H1 (cell line): ENCODE results near the gene PLXNB2. TPM values are rescaled to one million over a fixed set of nuclear protein-coding genes. Genes with fewer than 3 reads are reported as not detected.

ENCODE experiments used
- CTCF ChIA-PET: fragments of 300-600 bp; sonication (Branson Sonifier 250); formaldehyde crosslinking; loops from one replicate; lab custom pipeline; 2021; ENCODE audit not compliant: partially characterized antibody; lab: Charles Lee
- POLR2A ChIA-PET: fragments of 300-600 bp; sonication (Branson Sonifier 250); formaldehyde crosslinking; loops from one replicate; lab custom pipeline; 2021; ENCODE audit warnings: inconsistent platforms; ENCODE audit not compliant: partially characterized antibody; lab: Charles Lee
- DNase-seq, 2 experiments: peaks; one replicate each; pipeline versions ENCODE4 v3.0.0 to v3.0.0-alpha.2; 2010 to 2022; ENCODE audit warnings: low spot score in 2 of 2, low read depth in 1 of 2, mixed read lengths in 1 of 2
- FAIRE-seq: peaks from 2 replicates; lab custom pipeline; 2011; peaks lifted over from hg19 to GRCh38; lab: Jason Lieb, UNC
- H2AFZ ChIP-seq: 2 replicates; pipeline ENCODE4 v1.8.1; 2012; ENCODE audit warnings: low read length, inconsistent platforms
- H2AK5ac ChIP-seq: 2 replicates; pipeline ENCODE4 v1.6.1; 2013; ENCODE audit warnings: low read depth, low read length
- H2BK120ac ChIP-seq: replicated peaks from 2 replicates; pipeline ENCODE3; 2013; ENCODE audit warnings: low read depth, low read length, inconsistent platforms
- H2BK12ac ChIP-seq: 2 replicates; pipeline ENCODE4 v1.6.1; 2013; ENCODE audit warnings: low read depth, low read length
- H2BK15ac ChIP-seq: 2 replicates; pipeline ENCODE4 v1.6.1; 2013; ENCODE audit warnings: low read length
- H2BK20ac ChIP-seq: 2 replicates; pipeline ENCODE4 v1.6.1; 2013; ENCODE audit warnings: low read length
- H2BK5ac ChIP-seq: 2 replicates; pipeline ENCODE4 v1.6.1; 2013; ENCODE audit warnings: low read depth, low read length
- H3K14ac ChIP-seq: 2 replicates; pipeline ENCODE4 v1.6.1; 2013; ENCODE audit warnings: inconsistent platforms; ENCODE audit not compliant: insufficient read length
- H3K18ac ChIP-seq: 2 replicates; pipeline ENCODE4 v1.6.1; 2013; ENCODE audit warnings: low read length; ENCODE audit errors: extremely low read depth
- H3K23ac ChIP-seq: 2 replicates; pipeline ENCODE4 v1.6.1; 2013; ENCODE audit warnings: inconsistent platforms; ENCODE audit not compliant: insufficient read length
- H3K23me2 ChIP-seq: 2 replicates; pipeline ENCODE4 v1.6.1; 2013; ENCODE audit warnings: low read depth, low read length
- H3K27ac ChIP-seq: 2 replicates; pipeline ENCODE4 v1.6.1; 2011; ENCODE audit warnings: low read depth, low read length, inconsistent platforms
- H3K27me3 ChIP-seq, 4 experiments: replicated peaks in 1 of 4; 1 replicate in 1 of 4; 2 replicates in 3 of 4; pipeline versions ENCODE4 v1.6.1 to v1.8.1; 2011 to 2013; ENCODE audit warnings: low read length in 3 of 4, mild to moderate bottlenecking in 3 of 4, inconsistent platforms in 2 of 4, mixed read lengths in 2 of 4, moderate library complexity in 1 of 4; ENCODE audit not compliant: control insufficient read depth in 3 of 4, insufficient read depth in 3 of 4; ENCODE audit errors: extremely low read depth in 1 of 4
- H3K36me3 ChIP-seq, 4 experiments: 2 replicates each; pipeline versions ENCODE4 v1.6.1 to v1.8.1; 2011 to 2013; ENCODE audit warnings: mild to moderate bottlenecking in 4 of 4, low read length in 3 of 4, moderate library complexity in 2 of 4, control low read depth in 1 of 4, inconsistent platforms in 1 of 4; ENCODE audit not compliant: insufficient read depth in 4 of 4, control insufficient read depth in 2 of 4
- H3K4ac ChIP-seq: replicated peaks from 2 replicates; pipeline ENCODE3; 2013; ENCODE audit warnings: low read length, low read depth, mixed read lengths, inconsistent platforms; ENCODE audit not compliant: insufficient read length
- H3K4me1 ChIP-seq, 4 experiments: replicated peaks in 1 of 4; 1 replicate in 1 of 4; 2 replicates in 3 of 4; pipeline versions ENCODE4 v1.6.1 to v1.8.1; 2011 to 2013; ENCODE audit warnings: low read length in 3 of 4, inconsistent platforms in 2 of 4, mixed read lengths in 1 of 4; ENCODE audit not compliant: insufficient read depth in 4 of 4, control insufficient read depth in 3 of 4
- H3K4me2 ChIP-seq, 2 experiments: 2 replicates each; pipeline versions ENCODE4 v1.6.1 to v1.8.1; 2011 to 2013; ENCODE audit warnings: low read depth in 2 of 2, low read length in 2 of 2, control low read depth in 1 of 2, inconsistent platforms in 1 of 2, mild to moderate bottlenecking in 1 of 2; ENCODE audit not compliant: insufficient read depth in 1 of 2
- H3K4me3 ChIP-seq, 4 experiments: fragments of 200-600, 300-600 bp in 1 of 4; sonication (generic), shearing (Covaris generic), sonication (Bioruptor Twin) in 1 of 4; 2 replicates each; pipeline versions ENCODE4 v1.5.1 to v1.8.1; 2011 to 2016; ENCODE audit warnings: low read length in 4 of 4, low read depth in 3 of 4, control low read depth in 2 of 4, inconsistent platforms in 2 of 4, mild to moderate bottlenecking in 2 of 4, mixed read lengths in 1 of 4, moderate library complexity in 1 of 4; ENCODE audit not compliant: insufficient read depth in 2 of 4; ENCODE audit errors: extremely low read depth in 1 of 4
- H3K56ac ChIP-seq: replicated peaks from 2 replicates; pipeline ENCODE3; 2013; ENCODE audit warnings: low read depth, mild to moderate bottlenecking, mixed read lengths, low read length, inconsistent platforms; ENCODE audit not compliant: insufficient read length
- H3K79me1 ChIP-seq: 2 replicates; pipeline ENCODE4 v1.6.1; 2013; ENCODE audit warnings: low read depth, low read length, control low read depth
- H3K79me2 ChIP-seq, 2 experiments: 2 replicates each; pipeline versions ENCODE4 v1.6.1 to v1.8.1; 2012 to 2013; ENCODE audit warnings: low read length in 2 of 2, mild to moderate bottlenecking in 2 of 2, inconsistent platforms in 1 of 2; ENCODE audit not compliant: insufficient read depth in 2 of 2, control insufficient read depth in 1 of 2
- H3K9ac ChIP-seq, 4 experiments: replicated peaks in 1 of 4; 1 replicate in 1 of 4; 2 replicates in 3 of 4; pipeline versions ENCODE4 v1.6.1 to v1.8.1; 2011 to 2013; ENCODE audit warnings: low read depth in 3 of 4, low read length in 3 of 4, control low read depth in 2 of 4, mild to moderate bottlenecking in 2 of 4, moderate library complexity in 2 of 4, inconsistent platforms in 1 of 4; ENCODE audit errors: extremely low read depth in 1 of 4
- H3K9me3 ChIP-seq, 2 experiments: 2 replicates each; pipeline versions ENCODE4 v1.6.1 to v1.8.1; 2012 to 2013; ENCODE audit warnings: mild to moderate bottlenecking in 2 of 2, moderate library complexity in 2 of 2, control low read depth in 1 of 2, inconsistent platforms in 1 of 2, low read depth in 1 of 2, low read length in 1 of 2, mixed read lengths in 1 of 2; ENCODE audit not compliant: insufficient read depth in 2 of 2
- H4K20me1 ChIP-seq, 2 experiments: replicated peaks in 1 of 2; 2 replicates each; pipeline versions ENCODE3 to v1.8.1; 2011 to 2013; ENCODE audit warnings: inconsistent platforms in 2 of 2, low read length in 2 of 2, mild to moderate bottlenecking in 1 of 2; ENCODE audit not compliant: insufficient read depth in 2 of 2, control insufficient read depth in 1 of 2
- H4K5ac ChIP-seq: 2 replicates; pipeline ENCODE4 v1.6.1; 2013; ENCODE audit warnings: low read length, low read depth, mixed read lengths, inconsistent platforms; ENCODE audit not compliant: insufficient read length
- H4K8ac ChIP-seq: 2 replicates; pipeline ENCODE4 v1.8.0; 2013; ENCODE audit warnings: mild to moderate bottlenecking, moderate library complexity, low read length, inconsistent platforms; ENCODE audit not compliant: insufficient read depth; ENCODE audit errors: extremely low read depth
- H4K91ac ChIP-seq: replicated peaks from 2 replicates; pipeline ENCODE3; 2013; ENCODE audit warnings: low read length, mixed read lengths, inconsistent platforms; ENCODE audit not compliant: insufficient read length
- ATF2 ChIP-seq: IDR thresholded peaks from 2 replicates; pipeline ENCODE4 v1.6.1; 2012; ENCODE audit warnings: low read length, inconsistent platforms
- ZNF274 ChIP-seq: IDR thresholded peaks from 2 replicates; pipeline ENCODE4 v1.7.0; 2012; ENCODE audit warnings: low read length, borderline replicate concordance; ENCODE audit errors: extremely low read depth
- WGBS, 2 experiments: shearing (Covaris generic) in 1 of 2; methylation state at CpG; one replicate each; pipeline versions ENCODE4 v1.1.6 to v1.1.7; 2013 to 2015; ENCODE audit warnings: low lambda C conversion rate in 2 of 2, mixed read lengths in 2 of 2, inconsistent platforms in 1 of 2, low coverage in 1 of 2, missing lambda C conversion rate in 1 of 2; ENCODE audit not compliant: insufficient replicate concordance in 2 of 2, insufficient coverage in 1 of 2, insufficient read length in 1 of 2; ENCODE audit errors: extremely low coverage in 1 of 2, missing lambda C conversion rate in 1 of 2; 5-methylcytosine and 5-hydroxymethylcytosine counted together
- polyA plus RNA-seq, 7 experiments: library from polyadenylated mRNA; depleted of rRNA in 3 of 7; stranded (reverse) in 5 of 7; unstranded in 2 of 7; fragments of >200 nt in 5 of 7; fragments of 200-250 nt in 2 of 7; gene quantifications; 1 replicate in 5 of 7; 2 replicates in 1 of 7; 4 replicates in 1 of 7; pipeline versions ENCODE4 v1.2.1 to v1.2.3, GENCODE V29; 2011 to 2013; ENCODE audit warnings: missing spikeins in 2 of 7, mixed read lengths in 2 of 7
- total RNA-seq: library from RNA; stranded (reverse); fragmentation: NEBNext Ultra II Directional; extraction: Animal tissue kit (Norgen Biotek cat#: 25700); gene quantifications from 2 replicates; pipeline ENCODE4 v1.2.1, GENCODE V29; 2021
- TF ChIP-seq, protein P1 (sequence below), 3 experiments: IDR thresholded peaks; 1 replicate in 2 of 3; 2 replicates in 1 of 3; pipeline versions ENCODE4 v1.5.1 to v1.6.1; 2011; ENCODE audit warnings: low read length in 3 of 3, mild to moderate bottlenecking in 3 of 3, inconsistent platforms in 2 of 3, low read depth in 1 of 3, moderate library complexity in 1 of 3; ENCODE audit not compliant: insufficient read depth in 1 of 3; ENCODE audit errors: control extremely low read depth in 1 of 3

The PLXNB2 gene
- total and polyA plus RNA-seq, 2 of the 8 experiments (the other 6 are each of a cell fraction or from before 2014, with no cell fraction given), result 58.3 to 92.8 TPM

DNA sequence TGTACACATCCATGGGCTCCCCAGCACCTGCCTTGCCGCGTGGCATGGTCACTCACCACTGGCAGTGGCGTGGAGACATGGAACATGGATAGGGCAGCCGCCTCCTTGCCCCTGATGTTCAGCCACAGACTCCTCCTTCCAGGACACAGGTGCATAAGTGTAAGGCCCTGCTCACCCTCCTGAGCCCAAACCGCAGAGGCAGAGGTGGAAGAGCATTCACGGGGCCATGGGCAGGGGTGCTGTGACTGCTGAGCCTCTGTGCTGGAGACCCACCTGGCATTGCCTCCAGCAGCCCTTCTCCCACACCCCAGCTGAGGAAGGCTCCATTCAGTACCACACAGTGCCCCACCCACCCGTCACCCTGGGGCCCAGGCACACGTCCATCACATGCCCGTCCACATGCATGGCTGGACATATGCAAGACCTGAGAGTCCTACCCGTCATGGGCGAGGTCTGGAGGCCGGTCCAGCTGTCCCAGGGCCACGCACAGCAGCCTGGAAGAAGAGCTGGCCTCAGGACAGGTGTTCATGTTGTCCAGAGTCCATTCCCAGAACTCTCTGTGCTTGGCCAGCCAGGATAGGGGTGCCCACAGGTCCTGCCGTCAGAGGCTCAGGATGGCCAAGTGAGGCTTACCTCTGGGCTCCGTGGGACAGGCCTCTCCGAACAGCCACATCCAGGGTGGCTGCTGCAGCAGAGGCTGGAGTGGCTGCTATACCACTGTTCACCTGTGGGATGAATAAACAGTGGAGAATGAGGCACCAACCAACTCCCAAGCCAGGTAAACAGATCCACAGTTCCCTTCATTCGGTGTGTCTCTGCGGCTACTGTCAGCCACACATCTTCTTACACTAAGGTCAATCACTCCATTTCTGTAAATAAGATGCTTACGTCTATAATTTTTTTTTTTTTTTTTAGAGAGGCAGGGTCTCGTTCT lies 60.9 kb downstream of the PLXNB2 start:
- Histone ChIP-seq H2BK120ac (no peak overlapping the region), H3K4ac (no peak overlapping the region), H3K23ac (no peak overlapping the region), H2BK5ac (no peak overlapping the region), H3K4me2 (peak overlapping the region; percentile 92 to 97; a peak in 2 of 4 replicates), H4K91ac (no peak overlapping the region), H3K9ac (no peak overlapping the region), H3K79me2 (peaks cover 4 to 22% of the 10 kb centered on the region in 2 experiments; a peak in 3 of 4 replicates), H3K56ac (no peak overlapping the region), H3K9me3 (no peaks in the 10 kb centered on the region), H3K4me1 (peaks cover 0 to 27% (median 20%) of the 10 kb centered on the region in 4 experiments; a peak in 6 of 7 replicates), H2BK15ac (no peak overlapping the region), H3K18ac (no peak overlapping the region), H3K23me2 (peaks cover 21% of the 10 kb centered on the region), H2AFZ (no peak overlapping the region), H4K8ac (no peak overlapping the region), H3K27me3 (no peaks in the 10 kb centered on the region), H3K4me3 (no peak overlapping the region; a peak in 1 of 8 replicates), H2BK20ac (no peak overlapping the region), H3K27ac (no peak overlapping the region), H3K79me1 (peaks cover 15% of the 10 kb centered on the region), H4K5ac (no peak overlapping the region), H3K14ac (no peak overlapping the region), H2BK12ac (no peak overlapping the region), H4K20me1 (peaks cover 2 to 23% of the 10 kb centered on the region in 2 experiments), H2AK5ac (0 out of 2 replicates have a peak overlapping the region, but pooled peaks have one; percentile 17), H3K36me3 (no peaks in the 10 kb centered on the region)
- DNase-seq (no peak), FAIRE-seq (no peak)
- CTCF ChIA-PET, result interaction anchor here (0.6 to 1.6 kb wide), 6 partner anchors 13 to 136 kb away, joined by 3 to 6 read pairs (median 4); no protein-coding TSS in a partner anchor
- no peak for TF ChIP-seq ZNF274
- TF ChIP-seq, protein P1, sequence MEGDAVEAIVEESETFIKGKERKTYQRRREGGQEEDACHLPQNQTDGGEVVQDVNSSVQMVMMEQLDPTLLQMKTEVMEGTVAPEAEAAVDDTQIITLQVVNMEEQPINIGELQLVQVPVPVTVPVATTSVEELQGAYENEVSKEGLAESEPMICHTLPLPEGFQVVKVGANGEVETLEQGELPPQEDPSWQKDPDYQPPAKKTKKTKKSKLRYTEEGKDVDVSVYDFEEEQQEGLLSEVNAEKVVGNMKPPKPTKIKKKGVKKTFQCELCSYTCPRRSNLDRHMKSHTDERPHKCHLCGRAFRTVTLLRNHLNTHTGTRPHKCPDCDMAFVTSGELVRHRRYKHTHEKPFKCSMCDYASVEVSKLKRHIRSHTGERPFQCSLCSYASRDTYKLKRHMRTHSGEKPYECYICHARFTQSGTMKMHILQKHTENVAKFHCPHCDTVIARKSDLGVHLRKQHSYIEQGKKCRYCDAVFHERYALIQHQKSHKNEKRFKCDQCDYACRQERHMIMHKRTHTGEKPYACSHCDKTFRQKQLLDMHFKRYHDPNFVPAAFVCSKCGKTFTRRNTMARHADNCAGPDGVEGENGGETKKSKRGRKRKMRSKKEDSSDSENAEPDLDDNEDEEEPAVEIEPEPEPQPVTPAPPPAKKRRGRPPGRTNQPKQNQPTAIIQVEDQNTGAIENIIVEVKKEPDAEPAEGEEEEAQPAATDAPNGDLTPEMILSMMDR (IDR thresholded peaks at IDR 0.05; ENCODE audit: control extremely low read depth in 1 of 3, insufficient read depth in 1 of 3, low read depth in 1 of 3, low read length in 3 of 3), result peak in 1 of 3 experiments; percentile 30; a peak in 1 of 4 replicates
- TF ChIP-seq ATF2, result no peak
- POLR2A ChIA-PET, result interaction anchor here (0.6 to 2.6 kb wide), 8 partner anchors 10 to 1960 kb away, joined by 3 to 6 read pairs (median 3); no protein-coding TSS in a partner anchor
- WGBS, 2 experiments, result 90% methylated on average over 20 of the region's 20 CpGs; no CpG with 5 or more reads in 1 of the 2 experiments
